Esophagus squamous epithelium (tissue), 5 donors: ENCODE results near the gene APOBEC3H. TPM values are rescaled to one million over a fixed set of nuclear protein-coding genes. Genes with fewer than 3 reads are reported as not detected.

Source experiments
- DNase-seq: peaks from one replicate; lab custom pipeline; 2025; lab: John Stamatoyannopoulos, UW
- H3K27ac ChIP-seq, 4 donors: fragments of 200-600 bp; sonication (generic); one replicate each; pipeline ENCODE4 v1.5.1; 2016 to 2019; ENCODE audit warnings: mild to moderate bottlenecking in 1 of 4
- H3K27me3 ChIP-seq, 4 donors: fragments of 200-600 bp; sonication (generic); 1 replicate in 3 of 4; 2 replicates in 1 of 4; pipeline versions ENCODE4 v1.5.1 to v1.6.0; 2017 to 2021; ENCODE audit warnings: antibody characterized with exemption in 1 of 4
- H3K36me3 ChIP-seq, 3 donors: fragments of 200-600 bp; sonication (generic); one replicate each; pipeline ENCODE4 v1.5.1; 2016 to 2019
- H3K4me1 ChIP-seq, 3 donors: fragments of 200-600 bp; sonication (generic); one replicate each; pipeline ENCODE4 v1.5.1; 2017 to 2019
- H3K4me3 ChIP-seq, 4 donors: fragments of 200-600 bp; sonication (generic); 1 replicate in 3 of 4; 2 replicates in 1 of 4; pipeline ENCODE4 v1.5.1; 2016 to 2019; ENCODE audit warnings: mild to moderate bottlenecking in 2 of 4, moderate library complexity in 1 of 4
- H3K9me3 ChIP-seq, 3 donors: fragments of 200-600 bp; sonication (generic); one replicate each; pipeline ENCODE4 v1.5.1; 2016 to 2019
- CTCF ChIP-seq, 6 experiments: fragments of 450-650 bp in 4 of 6; fragments of 200-600 bp in 2 of 6; sonication (generic) in 2 of 6; IDR thresholded peaks; one replicate each; pipeline ENCODE4 v1.5.1; 2016 to 2019; ENCODE audit warnings: antibody characterized with exemption in 6 of 6, mild to moderate bottlenecking in 4 of 6, moderate library complexity in 4 of 6
- POLR2A ChIP-seq, 4 donors: fragments of 450-650 bp; IDR thresholded peaks; one replicate each; pipeline ENCODE4 v1.6.1; 2017; ENCODE audit warnings: antibody characterized with exemption in 4 of 4, mild to moderate bottlenecking in 4 of 4, moderate library complexity in 3 of 4
- WGBS, 2 donors: methylation state at CpG; one replicate each; pipeline ENCODE4 v1.1.5; 2018; 5-methylcytosine and 5-hydroxymethylcytosine counted together
- intact Hi-C: fragments of 100-400 bp; cut with DNase I; formaldehyde crosslinking; loops from one replicate; pipeline ENCODE4 v1.15.0; 2022
- total RNA-seq, 4 donors: library from RNA; depleted of rRNA; stranded (reverse); fragments of >200 nt; gene quantifications; one replicate each; pipeline ENCODE4 v1.1.0, GENCODE V29; 2016
- donor health status: DM: yes; HTN: yes; CAD: no.

Gene APOBEC3H
- total RNA-seq, 4 donors from 2014 or later = 0.92 to 0.95 TPM; not detected in 2

GRCh38 chr22:39130152-39130704, 33.2 kb downstream of the APOBEC3H start:
- intact Hi-C loops = no loop called here
- TF ChIP-seq CTCF (IDR thresholded peaks at IDR 0.05) (no peak), POLR2A (IDR thresholded peaks at IDR 0.05) (no peak)
- 75 to 87% methylated on average over 3 to 8 of the region's 8 CpGs for WGBS, 2 donors
- H3K36me3 ChIP-seq = peaks cover 0 to 44% (median 7%) of the 10 kb centered on the region in 3 donors
- H3K27me3 ChIP-seq = no peaks in the 10 kb centered on the region
- no peak overlapping the region for H3K27ac ChIP-seq
- peaks cover 0 to 30% (median 13%) of the 10 kb centered on the region in 3 donors for H3K4me1 ChIP-seq
- no peaks in the 10 kb centered on the region for H3K9me3 ChIP-seq
- DNase-seq = no peak
- no peak overlapping the region for H3K4me3 ChIP-seq

- no peak for DNase-seq
- H3K4me1 ChIP-seq = peaks cover 0 to 34% (median 13%) of the 10 kb centered on the region in 3 donors
- H3K4me3 ChIP-seq = no peak overlapping the region
- intact Hi-C loops = no loop called here
- WGBS, 2 donors = 52 to 74% methylated on average over 4 to 10 of the region's 24 CpGs
- no peaks in the 10 kb centered on the region for H3K9me3 ChIP-seq
- peaks cover 0 to 44% (median 7%) of the 10 kb centered on the region in 3 donors for H3K36me3 ChIP-seq
- no peak for TF ChIP-seq CTCF (IDR thresholded peaks at IDR 0.05)
- no peak for TF ChIP-seq POLR2A (IDR thresholded peaks at IDR 0.05)
- H3K27me3 ChIP-seq = no peaks in the 10 kb centered on the region
- no peak overlapping the region for H3K27ac ChIP-seq
Observed at GRCh38 chr22:39130892-39131855, 34.1 kb downstream of the APOBEC3H start.

GRCh38 chr22:39132281-39132680, 35.2 kb downstream of the APOBEC3H start:
- WGBS, 2 donors = 62 to 89% methylated on average over 3 to 4 of the region's 6 CpGs
- Histone ChIP-seq H3K4me1 (peaks cover 0 to 34% (median 13%) of the 10 kb centered on the region in 3 donors), H3K9me3 (no peaks in the 10 kb centered on the region), H3K4me3 (no peak overlapping the region), H3K27me3 (no peaks in the 10 kb centered on the region), H3K36me3 (peaks cover 0 to 44% (median 7%) of the 10 kb centered on the region in 3 donors), H3K27ac (no peak overlapping the region)
- DNase-seq = no peak
- intact Hi-C loops = no loop called here
- no peak for TF ChIP-seq CTCF (IDR thresholded peaks at IDR 0.05)

- intact Hi-C loops = no loop called here
- H3K27me3 ChIP-seq = no peaks in the 10 kb centered on the region
- no peaks in the 10 kb centered on the region for H3K9me3 ChIP-seq
- peaks cover 0 to 44% (median 7%) of the 10 kb centered on the region in 3 donors for H3K36me3 ChIP-seq
- DNase-seq = no peak
- peaks cover 0 to 34% (median 13%) of the 10 kb centered on the region in 3 donors for H3K4me1 ChIP-seq
- WGBS, 2 donors = 89 to 92% methylated on average over 10 to 11 of the region's 22 CpGs
- no peak overlapping the region for H3K27ac ChIP-seq
- no peak overlapping the region for H3K4me3 ChIP-seq
- TF ChIP-seq CTCF (IDR thresholded peaks at IDR 0.05) = no peak
- TF ChIP-seq POLR2A (IDR thresholded peaks at IDR 0.05) = no peak
Observed at GRCh38 chr22:39132871-39133524, 36.0 kb downstream of the APOBEC3H start.
